HepG2 (cell line): Measurements from ENCODE around the gene IFIT1B. TPM values are rescaled to one million over a fixed set of nuclear protein-coding genes. Genes with fewer than 3 reads are reported as not detected.

Experiments used
- ATAC-seq: fragments of 200-7000 bp; cut with Tn5 transposase; 3 replicates; pipeline ENCODE4 v1.9.1; 2020; ENCODE audit warnings: mild to moderate bottlenecking, moderate library complexity
- BruUV-seq: library from RNA; stranded (reverse); fragments of 400-500 nt; replicated peaks from 2 replicates; lab custom pipeline; 2021; lab: Mats Ljungman, UMichigan
- CTCF ChIA-PET: fragments of 300-600 bp; formaldehyde crosslinking; extraction: SDS; loops from one replicate; lab custom pipeline; 2021; ENCODE audit warnings: low total read pairs, inconsistent platforms, low intra/inter-chr PET ratio; lab: Yijun Ruan, JAX
- POLR2A ChIA-PET: fragments of 350-600 bp; sonication (Branson Sonifier 250); formaldehyde crosslinking; loops from one replicate; lab custom pipeline; 2020; ENCODE audit warnings: antibody characterized with exemption, inconsistent platforms; lab: Yijun Ruan, JAX
- DNase-seq: peaks from one replicate; pipeline ENCODE4 v3.0.0-alpha.2; 2015; ENCODE audit warnings: low spot score
- FAIRE-seq: peaks from 3 replicates; lab custom pipeline; 2011; peaks lifted over from hg19 to GRCh38; lab: Jason Lieb, UNC
- H2AFZ ChIP-seq: one replicate; pipeline ENCODE4 v1.6.1; 2011; ENCODE audit warnings: low read length, inconsistent platforms
- H3K27ac ChIP-seq: fragments of 300-600 bp; 3 replicates; pipeline ENCODE4 v1.8.0; 2011; ENCODE audit warnings: mixed run types, mild to moderate bottlenecking, mixed read lengths, low read length, inconsistent platforms; ENCODE audit not compliant: insufficient read depth; ENCODE audit errors: extremely low read length
- H3K27me3 ChIP-seq, 2 experiments: fragments of 200-600 bp in 1 of 2; 2 replicates in 1 of 2; 3 replicates in 1 of 2; pipeline versions ENCODE4 v1.6.0 to v1.8.0; 2011; ENCODE audit warnings: low read length in 2 of 2, mild to moderate bottlenecking in 2 of 2, moderate library complexity in 2 of 2, inconsistent platforms in 1 of 2; ENCODE audit not compliant: insufficient read depth in 2 of 2, control insufficient read depth in 1 of 2
- H3K36me3 ChIP-seq, 2 experiments: fragments of 200-600 bp in 1 of 2; replicated peaks in 1 of 2; 2 replicates in 1 of 2; 3 replicates in 1 of 2; pipeline versions ENCODE4 v1.5.1 to v1.8.0; 2011; ENCODE audit warnings: low read length in 2 of 2, inconsistent platforms in 1 of 2; ENCODE audit not compliant: insufficient read depth in 2 of 2, control insufficient read depth in 1 of 2
- H3K4me1 ChIP-seq: 2 replicates; pipeline ENCODE4 v1.5.1; 2012; ENCODE audit warnings: low read length, inconsistent platforms; ENCODE audit not compliant: insufficient read depth
- H3K4me2 ChIP-seq: 2 replicates; pipeline ENCODE4 v1.6.0; 2011; ENCODE audit warnings: low read depth, low read length, inconsistent platforms
- H3K4me3 ChIP-seq, 3 experiments: fragments of 200-600 bp in 1 of 3; sonication (generic), shearing (Covaris generic) in 1 of 3; replicated peaks in 1 of 3; 2 replicates each; pipeline ENCODE4 v1.5.1; 2011 to 2016; ENCODE audit warnings: low read length in 3 of 3, inconsistent platforms in 2 of 3, low read depth in 2 of 3, mild to moderate bottlenecking in 2 of 3, control low read depth in 1 of 3, mixed read lengths in 1 of 3; ENCODE audit not compliant: insufficient read depth in 1 of 3
- H3K79me2 ChIP-seq: one replicate; pipeline ENCODE4 v1.6.1; 2011; ENCODE audit warnings: low read length, inconsistent platforms; ENCODE audit not compliant: insufficient read depth
- H3K9ac ChIP-seq: 2 replicates; pipeline ENCODE4 v1.6.0; 2011; ENCODE audit warnings: mild to moderate bottlenecking, low read depth, low read length, inconsistent platforms; ENCODE audit not compliant: insufficient read depth
- H3K9me3 ChIP-seq: 2 replicates; pipeline ENCODE4 v1.5.1; 2012; ENCODE audit warnings: mild to moderate bottlenecking, low read length
- H4K20me1 ChIP-seq: 2 replicates; pipeline ENCODE4 v1.6.0; 2011; ENCODE audit warnings: inconsistent platforms, mild to moderate bottlenecking, low read length, moderate library complexity; ENCODE audit not compliant: insufficient read depth
- KMT2B ChIP-seq: IDR thresholded peaks from 2 replicates; pipeline ENCODE4 v1.6.1; 2016; ENCODE audit warnings: missing genetic modification reagents, missing compliant biosample characterization
- RORA ChIP-seq: sonication (generic); formaldehyde crosslinking; IDR thresholded peaks from 2 replicates; pipeline ENCODE4 v1.5.0; 2020; ENCODE audit warnings: mild to moderate bottlenecking, missing genetic modification reagents, moderate library complexity
- THAP11 ChIP-seq: IDR thresholded peaks from 2 replicates; pipeline ENCODE4 v1.6.1; 2016; ENCODE audit warnings: missing biosample characterization, missing genetic modification reagents
- ZBTB26 ChIP-seq: IDR thresholded peaks from 2 replicates; pipeline ENCODE4 v1.6.1; 2016; ENCODE audit warnings: missing compliant biosample characterization, missing genetic modification reagents, borderline replicate concordance
- ZHX2 ChIP-seq, 2 experiments: sonication (generic) in 1 of 2; formaldehyde crosslinking in 1 of 2; IDR thresholded peaks; 2 replicates each; pipeline versions ENCODE4 v1.6.1 to v1.9.0; 2014 to 2022; ENCODE audit warnings: antibody characterized with exemption in 1 of 2, borderline replicate concordance in 1 of 2, inconsistent platforms in 1 of 2, low read depth in 1 of 2, missing genetic modification reagents in 1 of 2
- whole genome bisulfite sequencing: methylation state at CpG from one replicate; pipeline ENCODE4 v1.1.6; 2017; ENCODE audit warnings: low lambda C conversion rate; 5-methylcytosine and 5-hydroxymethylcytosine counted together
- in situ Hi-C: cut with HindIII; loops from 2 replicates; pipeline ENCODE4 v1.10.0; 2017; ENCODE audit warnings: low pct_unique_long_range_greater_than_20kb; ENCODE audit not compliant: extremely low pct_ligation_motif_present
- intact Hi-C: fragments of 100-400 bp; cut with micrococcal nuclease; formaldehyde crosslinking; loops from one replicate; pipeline ENCODE4 v1.10.0; 2022; ENCODE audit not compliant: unreplicated experiment
- polyA plus RNA-seq, 8 experiments: library from polyadenylated mRNA; depleted of rRNA in 3 of 8; stranded (reverse) in 7 of 8; unstranded in 1 of 8; fragments of >200 nt; fragmentation: Illumina TruSeq in 4 of 8; extraction: Trizol in 4 of 8; gene quantifications; 2 replicates each; pipeline versions ENCODE4 v1.2.1 to v1.2.3, GENCODE V29; 2011 to 2016; ENCODE audit warnings: low read depth in 4 of 8, missing spikeins in 1 of 8, mixed read lengths in 1 of 8; ENCODE audit not compliant: insufficient read depth in 1 of 8
- total RNA-seq, 5 experiments: library from RNA; depleted of rRNA; stranded (reverse); fragments of >200 nt; fragmentation: Illumina TruSeq; extraction: Trizol; gene quantifications; 2 replicates each; pipeline ENCODE4 v1.2.3, GENCODE V29; 2016; ENCODE audit warnings: low read depth in 1 of 5
- TF ChIP-seq, protein P1 (sequence below): sonication (generic); formaldehyde crosslinking; IDR thresholded peaks from 2 replicates; pipeline ENCODE4 v1.4.0; 2020; ENCODE audit warnings: missing genetic modification reagents

IFIT1B gene
- total and polyA plus RNA-seq, 2 of the 13 experiments (the other 11 are each of a cell fraction or from before 2014, with no cell fraction given), result not detected

DNA sequence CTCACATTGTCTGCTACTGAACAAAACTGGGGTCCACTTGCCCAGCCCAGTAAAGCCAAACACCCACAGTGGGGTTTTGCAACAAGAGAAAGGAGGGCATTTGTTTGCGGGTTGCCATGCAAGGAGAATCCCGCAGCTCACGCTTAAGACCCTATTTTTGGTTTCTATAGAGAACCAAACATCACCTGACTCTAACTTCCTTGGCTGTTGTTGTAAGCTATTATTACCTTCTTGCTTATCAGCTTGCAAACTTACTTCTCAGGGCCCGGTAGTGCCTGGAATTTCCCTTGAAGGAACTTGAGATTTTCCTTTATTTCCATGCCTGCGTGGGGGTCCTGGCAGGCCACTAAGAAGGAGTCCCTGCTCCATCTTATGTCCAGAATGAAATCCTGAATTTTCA, 29.4 kb upstream of the IFIT1B start:
- ChIA-PET POLR2A (no interaction called here), CTCF (no interaction called here)
- no peak for FAIRE-seq
- Histone ChIP-seq H2AFZ (no peak overlapping the region), H3K27ac (no peak overlapping the region), H3K4me2 (no peak overlapping the region), H3K79me2 (no peaks in the 10 kb centered on the region), H4K20me1 (no peaks in the 10 kb centered on the region), H3K9ac (no peak overlapping the region), H3K27me3 (no peaks in the 10 kb centered on the region), H3K4me1 (peaks cover 78% of the 10 kb centered on the region), H3K9me3 (no peaks in the 10 kb centered on the region), H3K4me3 (no peak overlapping the region), H3K36me3 (no peaks in the 10 kb centered on the region)
- DNase-seq, result no peak
- TF ChIP-seq THAP11 (no peak), ZHX2 (IDR thresholded peaks at IDR 0.05; ENCODE audit: low read depth) (no peak), ZHX2 (CRISPR knock-in tag; IDR thresholded peaks at IDR 0.05; ENCODE audit: borderline replicate concordance) (no peak), RORA (CRISPR knock-in tag) (no peak), ZBTB26 (CRISPR knock-in tag) (no peak), KMT2B (CRISPR knock-in tag) (no peak)
- TF ChIP-seq, protein P1, sequence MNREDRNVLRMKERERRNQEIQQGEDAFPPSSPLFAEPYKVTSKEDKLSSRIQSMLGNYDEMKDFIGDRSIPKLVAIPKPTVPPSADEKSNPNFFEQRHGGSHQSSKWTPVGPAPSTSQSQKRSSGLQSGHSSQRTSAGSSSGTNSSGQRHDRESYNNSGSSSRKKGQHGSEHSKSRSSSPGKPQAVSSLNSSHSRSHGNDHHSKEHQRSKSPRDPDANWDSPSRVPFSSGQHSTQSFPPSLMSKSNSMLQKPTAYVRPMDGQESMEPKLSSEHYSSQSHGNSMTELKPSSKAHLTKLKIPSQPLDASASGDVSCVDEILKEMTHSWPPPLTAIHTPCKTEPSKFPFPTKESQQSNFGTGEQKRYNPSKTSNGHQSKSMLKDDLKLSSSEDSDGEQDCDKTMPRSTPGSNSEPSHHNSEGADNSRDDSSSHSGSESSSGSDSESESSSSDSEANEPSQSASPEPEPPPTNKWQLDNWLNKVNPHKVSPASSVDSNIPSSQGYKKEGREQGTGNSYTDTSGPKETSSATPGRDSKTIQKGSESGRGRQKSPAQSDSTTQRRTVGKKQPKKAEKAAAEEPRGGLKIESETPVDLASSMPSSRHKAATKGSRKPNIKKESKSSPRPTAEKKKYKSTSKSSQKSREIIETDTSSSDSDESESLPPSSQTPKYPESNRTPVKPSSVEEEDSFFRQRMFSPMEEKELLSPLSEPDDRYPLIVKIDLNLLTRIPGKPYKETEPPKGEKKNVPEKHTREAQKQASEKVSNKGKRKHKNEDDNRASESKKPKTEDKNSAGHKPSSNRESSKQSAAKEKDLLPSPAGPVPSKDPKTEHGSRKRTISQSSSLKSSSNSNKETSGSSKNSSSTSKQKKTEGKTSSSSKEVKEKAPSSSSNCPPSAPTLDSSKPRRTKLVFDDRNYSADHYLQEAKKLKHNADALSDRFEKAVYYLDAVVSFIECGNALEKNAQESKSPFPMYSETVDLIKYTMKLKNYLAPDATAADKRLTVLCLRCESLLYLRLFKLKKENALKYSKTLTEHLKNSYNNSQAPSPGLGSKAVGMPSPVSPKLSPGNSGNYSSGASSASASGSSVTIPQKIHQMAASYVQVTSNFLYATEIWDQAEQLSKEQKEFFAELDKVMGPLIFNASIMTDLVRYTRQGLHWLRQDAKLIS (CRISPR knock-in tag), result no peak
- intact Hi-C loops, result no loop called here
- in situ Hi-C loops, result no loop called here
- ATAC-seq, result no peak
- BruUV-seq, result no TSS peak
- 96% methylated on average over 5 of the region's 5 CpGs for WGBS
